Measurements from ENCODE around the gene PPP6R3.

- TF ChIP-seq, protein P1, sequence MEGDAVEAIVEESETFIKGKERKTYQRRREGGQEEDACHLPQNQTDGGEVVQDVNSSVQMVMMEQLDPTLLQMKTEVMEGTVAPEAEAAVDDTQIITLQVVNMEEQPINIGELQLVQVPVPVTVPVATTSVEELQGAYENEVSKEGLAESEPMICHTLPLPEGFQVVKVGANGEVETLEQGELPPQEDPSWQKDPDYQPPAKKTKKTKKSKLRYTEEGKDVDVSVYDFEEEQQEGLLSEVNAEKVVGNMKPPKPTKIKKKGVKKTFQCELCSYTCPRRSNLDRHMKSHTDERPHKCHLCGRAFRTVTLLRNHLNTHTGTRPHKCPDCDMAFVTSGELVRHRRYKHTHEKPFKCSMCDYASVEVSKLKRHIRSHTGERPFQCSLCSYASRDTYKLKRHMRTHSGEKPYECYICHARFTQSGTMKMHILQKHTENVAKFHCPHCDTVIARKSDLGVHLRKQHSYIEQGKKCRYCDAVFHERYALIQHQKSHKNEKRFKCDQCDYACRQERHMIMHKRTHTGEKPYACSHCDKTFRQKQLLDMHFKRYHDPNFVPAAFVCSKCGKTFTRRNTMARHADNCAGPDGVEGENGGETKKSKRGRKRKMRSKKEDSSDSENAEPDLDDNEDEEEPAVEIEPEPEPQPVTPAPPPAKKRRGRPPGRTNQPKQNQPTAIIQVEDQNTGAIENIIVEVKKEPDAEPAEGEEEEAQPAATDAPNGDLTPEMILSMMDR (conservative IDR thresholded peaks at IDR 0.05; ENCODE audit: low read length) = no peak
- TF ChIP-seq EZH2phosphoT487 (IDR thresholded peaks at IDR 0.05; ENCODE audit: borderline replicate concordance) = no peak
Measured at GRCh38 chr11:68438658-68439259, 21.8 kb upstream of the PPP6R3 start.

All from Loucy (cell line).